ENCODE data around the gene CFAP141. TPM values are rescaled to one million over a fixed set of nuclear protein-coding genes. Genes with fewer than 3 reads are reported as not detected.

Gene CFAP141
- total RNA-seq, 4 donors from 2014 or later: not detected

DNA sequence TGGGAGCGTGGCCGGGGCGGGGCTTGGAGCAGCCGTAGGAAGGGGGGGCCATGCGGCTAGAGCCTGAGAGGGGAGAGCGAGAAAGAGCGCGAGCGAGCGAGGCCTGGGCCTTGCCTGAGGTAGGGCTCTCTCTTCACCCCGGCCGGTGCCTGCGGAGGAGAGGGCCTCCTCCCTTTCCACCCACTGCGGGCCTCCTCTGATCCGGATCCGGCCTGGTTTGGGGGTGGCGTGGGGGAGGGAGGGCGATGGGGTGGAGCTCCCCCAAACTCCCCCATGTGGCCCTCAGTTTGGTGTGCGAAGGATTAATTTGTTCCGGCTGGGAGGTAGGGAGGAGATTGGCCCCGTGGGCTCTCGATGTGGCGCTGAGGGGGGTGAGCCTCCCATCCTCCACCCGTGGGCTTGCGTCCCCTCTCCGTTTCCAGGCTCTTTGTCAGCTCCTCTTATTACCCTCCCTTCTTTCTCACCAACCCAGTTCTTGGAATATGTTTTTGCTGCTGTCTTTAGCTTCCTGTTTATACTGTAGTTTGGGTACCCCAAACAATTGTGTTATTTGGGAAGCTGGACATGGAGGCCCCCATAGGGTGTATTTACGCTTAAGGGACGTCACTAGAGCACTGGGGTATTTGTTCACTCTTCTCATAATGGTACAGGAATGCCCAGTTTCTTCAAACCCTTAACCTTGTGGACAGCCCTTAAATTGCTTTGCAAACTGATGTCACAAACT, 15.3 kb upstream of the CFAP141 start:
- no peaks in the 10 kb centered on the region for H3K27me3 ChIP-seq
- TF ChIP-seq POLR2AphosphoS5 (IDR thresholded peaks at IDR 0.05): no peak
- TF ChIP-seq POLR2A (IDR thresholded peaks at IDR 0.05): no peak
- TF ChIP-seq, protein P1, sequence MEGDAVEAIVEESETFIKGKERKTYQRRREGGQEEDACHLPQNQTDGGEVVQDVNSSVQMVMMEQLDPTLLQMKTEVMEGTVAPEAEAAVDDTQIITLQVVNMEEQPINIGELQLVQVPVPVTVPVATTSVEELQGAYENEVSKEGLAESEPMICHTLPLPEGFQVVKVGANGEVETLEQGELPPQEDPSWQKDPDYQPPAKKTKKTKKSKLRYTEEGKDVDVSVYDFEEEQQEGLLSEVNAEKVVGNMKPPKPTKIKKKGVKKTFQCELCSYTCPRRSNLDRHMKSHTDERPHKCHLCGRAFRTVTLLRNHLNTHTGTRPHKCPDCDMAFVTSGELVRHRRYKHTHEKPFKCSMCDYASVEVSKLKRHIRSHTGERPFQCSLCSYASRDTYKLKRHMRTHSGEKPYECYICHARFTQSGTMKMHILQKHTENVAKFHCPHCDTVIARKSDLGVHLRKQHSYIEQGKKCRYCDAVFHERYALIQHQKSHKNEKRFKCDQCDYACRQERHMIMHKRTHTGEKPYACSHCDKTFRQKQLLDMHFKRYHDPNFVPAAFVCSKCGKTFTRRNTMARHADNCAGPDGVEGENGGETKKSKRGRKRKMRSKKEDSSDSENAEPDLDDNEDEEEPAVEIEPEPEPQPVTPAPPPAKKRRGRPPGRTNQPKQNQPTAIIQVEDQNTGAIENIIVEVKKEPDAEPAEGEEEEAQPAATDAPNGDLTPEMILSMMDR (IDR thresholded peaks at IDR 0.05): no peak
- no peak for TF ChIP-seq EP300 (IDR thresholded peaks at IDR 0.05; ENCODE audit: low read depth)
- peak overlapping the region; percentile 92 to 99 (median 98) for H3K27ac ChIP-seq
- peak overlapping the region; percentile 67 to 91 (median 78) for H3K4me3 ChIP-seq
- intact Hi-C loops (cut with DNase I; ENCODE audit: low total_unique reads): no loop called here
- H3K4me1 ChIP-seq: peaks cover 11 to 56% (median 42%) of the 10 kb centered on the region in 4 donors
- WGBS, 2 donors (ENCODE audit: low coverage in 1 of 2): 0% methylated on average over 2 to 26 of the region's 28 CpGs
- peak; percentile 60 for DNase-seq
- peaks cover 0 to 17% (median 5%) of the 10 kb centered on the region in 4 donors for H3K36me3 ChIP-seq
- in situ Hi-C loops (cut with MboI; ENCODE audit: low pct_ligation_motif_present in 1 of 4, low pct_unique_long_range_greater_than_20kb in 1 of 4, low sequenced_read_pairs in 3 of 4): no loop called here
- no peaks in the 10 kb centered on the region for H3K9me3 ChIP-seq

DNA sequence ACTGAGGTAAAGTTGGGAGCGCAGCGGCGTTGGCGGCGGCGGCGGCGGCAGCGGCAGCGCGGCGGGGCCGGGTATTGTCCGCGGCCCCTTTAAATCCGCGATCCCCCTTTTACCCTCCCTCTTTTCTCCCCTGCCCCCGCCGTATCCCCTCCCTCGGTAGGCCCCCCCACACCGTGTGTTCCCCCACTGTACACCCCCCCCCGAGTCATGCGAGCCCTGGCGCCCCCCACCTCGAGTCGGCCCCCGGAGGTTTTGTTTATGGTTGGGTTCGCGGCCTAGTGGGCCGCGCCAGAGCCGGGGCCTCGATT, 14.8 kb upstream of the CFAP141 start:
- H3K27me3 ChIP-seq: no peaks in the 10 kb centered on the region
- WGBS, 2 donors (ENCODE audit: low coverage in 1 of 2): 2% methylated on average over 29 of the region's 33 CpGs; no CpG with 5 or more reads in 1 of the 2 donors
- in situ Hi-C loops (cut with MboI; ENCODE audit: low pct_ligation_motif_present in 1 of 4, low pct_unique_long_range_greater_than_20kb in 1 of 4, low sequenced_read_pairs in 3 of 4): no loop called here
- peak overlapping the region; percentile 92 to 99 (median 98) for H3K27ac ChIP-seq
- TF ChIP-seq EP300 (IDR thresholded peaks at IDR 0.05; ENCODE audit: low read depth): no peak
- no peak for TF ChIP-seq POLR2AphosphoS5 (IDR thresholded peaks at IDR 0.05)
- no peak for TF ChIP-seq POLR2A (IDR thresholded peaks at IDR 0.05)
- TF ChIP-seq, protein P1 (IDR thresholded peaks at IDR 0.05): no peak
- peaks cover 11 to 56% (median 42%) of the 10 kb centered on the region in 4 donors for H3K4me1 ChIP-seq
- intact Hi-C loops (cut with DNase I; ENCODE audit: low total_unique reads): no loop called here
- no peaks in the 10 kb centered on the region for H3K9me3 ChIP-seq
- no peak for DNase-seq
- H3K4me3 ChIP-seq: peak overlapping the region; percentile 67 to 91 (median 78)
- H3K36me3 ChIP-seq: peaks cover 0 to 17% (median 5%) of the 10 kb centered on the region in 4 donors

DNA sequence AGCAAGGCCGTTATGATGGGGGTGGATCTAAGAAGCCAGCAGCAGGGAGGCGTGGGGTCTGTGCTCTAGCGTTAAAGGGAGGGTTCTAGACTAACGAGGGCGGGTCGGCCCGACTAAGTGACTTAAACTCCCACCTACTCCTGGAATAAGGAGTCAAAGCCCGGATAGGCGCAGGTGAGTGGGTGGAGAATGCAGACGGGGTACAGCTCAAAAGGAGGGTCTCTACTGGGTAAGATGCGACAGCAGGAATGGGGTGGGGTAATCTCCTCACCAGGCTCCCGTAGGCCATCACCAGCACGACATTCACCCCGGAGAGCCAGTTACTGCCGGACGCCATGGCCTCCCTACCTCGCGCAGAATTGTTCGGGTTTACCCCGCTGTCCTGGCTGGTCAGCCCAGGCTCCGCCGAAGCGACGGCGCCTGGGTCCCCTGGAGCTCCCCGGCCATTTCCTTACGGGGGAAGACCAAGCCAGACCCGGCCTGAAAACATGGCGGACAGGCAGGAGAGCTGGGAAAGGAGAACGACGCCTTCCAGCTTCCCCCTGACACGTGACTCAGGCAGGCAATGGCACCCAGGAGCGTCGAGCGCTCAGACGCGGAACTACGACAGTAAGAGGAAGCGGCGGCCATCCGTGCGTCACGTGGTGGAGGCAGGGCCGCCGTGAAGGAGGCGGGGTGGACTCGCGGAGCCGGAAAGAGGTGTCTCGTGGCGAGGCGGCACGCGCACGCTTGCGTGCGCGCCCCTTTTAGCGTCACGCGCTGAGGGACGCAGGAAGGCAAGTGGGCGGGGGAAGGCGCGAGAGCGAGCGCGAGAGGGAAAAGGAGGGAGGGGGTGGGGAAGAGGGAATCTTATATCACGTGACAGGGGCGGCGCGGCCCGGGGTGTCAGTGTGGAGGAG, 14.2 kb upstream of the CFAP141 start, which contains the start of gene UBAP2L:
UBAP2L (plus strand) TSS at position 885 of the 899 bp plus-strand sequence. CDS start 4,169 bp downstream, outside the sequence.
- Histone ChIP-seq H3K27ac (peak within 1 kb of the TSS; percentile 92 to 99 (median 98)), H3K9me3 (no peaks in the 10 kb centered on the region), H3K36me3 (peaks cover 0 to 17% (median 5%) of the 10 kb centered on the region in 4 donors), H3K27me3 (no peaks in the 10 kb centered on the region), H3K4me3 (peak within 1 kb of the TSS; percentile 67 to 94 (median 88)), H3K4me1 (peaks cover 11 to 56% (median 42%) of the 10 kb centered on the region in 4 donors)
- 0% methylated on average over 11 to 71 of the region's 73 CpGs for WGBS, 2 donors (ENCODE audit: low coverage in 1 of 2)
- DNase-seq: peak; percentile 99
- intact Hi-C loops (cut with DNase I; ENCODE audit: low total_unique reads): no loop called here
- TF ChIP-seq, protein P1 (IDR thresholded peaks at IDR 0.05): no peak
- TF ChIP-seq POLR2A (IDR thresholded peaks at IDR 0.05): peak; percentile 85
- TF ChIP-seq POLR2AphosphoS5 (IDR thresholded peaks at IDR 0.05): peak; percentile 88 to 97 (median 93)
- peak; percentile 87 for TF ChIP-seq EP300 (IDR thresholded peaks at IDR 0.05; ENCODE audit: low read depth)
- in situ Hi-C loops (cut with MboI; ENCODE audit: low pct_ligation_motif_present in 1 of 4, low pct_unique_long_range_greater_than_20kb in 1 of 4, low sequenced_read_pairs in 3 of 4): no loop called here

DNA sequence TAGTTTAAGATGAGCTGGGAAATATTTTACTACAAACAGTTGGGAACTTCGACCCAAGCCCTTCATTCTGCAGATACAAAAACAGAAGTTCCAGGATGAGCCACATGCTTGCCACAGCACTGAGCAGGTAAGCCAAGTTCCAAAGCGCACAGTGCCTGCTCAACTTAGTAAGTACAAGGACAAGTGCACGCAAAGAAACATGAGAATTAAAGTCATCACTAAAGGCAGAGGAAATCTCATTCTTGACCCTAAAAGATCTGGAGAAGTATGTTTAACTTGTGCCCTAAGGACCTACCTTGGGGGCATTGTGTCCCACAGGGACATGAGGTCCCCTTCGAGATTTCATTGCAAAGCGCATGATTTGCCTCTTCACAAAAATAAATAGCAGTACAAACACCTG, 13.4 kb upstream of the CFAP141 start:
- Histone ChIP-seq H3K9me3 (no peaks in the 10 kb centered on the region), H3K4me3 (peak overlapping the region; percentile 67 to 94 (median 88)), H3K27me3 (no peaks in the 10 kb centered on the region), H3K27ac (peak overlapping the region; percentile 92 to 99 (median 98)), H3K36me3 (peaks cover 0 to 18% (median 5%) of the 10 kb centered on the region in 4 donors), H3K4me1 (peaks cover 11 to 55% (median 42%) of the 10 kb centered on the region in 4 donors)
- TF ChIP-seq EP300 (IDR thresholded peaks at IDR 0.05; ENCODE audit: low read depth): no peak
- no peak for TF ChIP-seq POLR2AphosphoS5 (IDR thresholded peaks at IDR 0.05)
- no peak for TF ChIP-seq POLR2A (IDR thresholded peaks at IDR 0.05)
- TF ChIP-seq, protein P1 (IDR thresholded peaks at IDR 0.05): no peak
- intact Hi-C loops (cut with DNase I; ENCODE audit: low total_unique reads) (no loop called here), in situ Hi-C loops (cut with MboI; ENCODE audit: low pct_ligation_motif_present in 1 of 4, low pct_unique_long_range_greater_than_20kb in 1 of 4, low sequenced_read_pairs in 3 of 4) (no loop called here)
- 9 to 10% methylated on average over 4 to 5 of the region's 5 CpGs for WGBS, 2 donors (ENCODE audit: low coverage in 1 of 2)
- peak; percentile 11 for DNase-seq
